ENCODE measurements around the gene PPRC1.
A peak's percentile ranks its signal among the peaks of the same experiment; 100 is the strongest.

PPRC1 gene

GRCh38 chr10:102146971-102147428 is 14.2 kb downstream of the PPRC1 start:
- Histone ChIP-seq H3K27ac (ENCODE audit: low read length) (no peak overlapping the region), H2AFZ (ENCODE audit: low read depth, low read length) (no peak overlapping the region), H4K20me1 (ENCODE audit: insufficient read depth, low read length) (peaks cover 3% of the 10 kb centered on the region; the same call in 1 of the 2 replicates), H3K36me3 (replicated peaks; ENCODE audit: low read depth, low read length) (peaks cover 31% of the 10 kb centered on the region), H3K9me3 (ENCODE audit: insufficient read depth, low read length) (no peaks in the 10 kb centered on the region), H3K4me3 (ENCODE audit: low read length) (no peak overlapping the region), H3K4me2 (ENCODE audit: low read length) (no peak overlapping the region), H3K4me1 (ENCODE audit: low read length) (peaks cover 16% of the 10 kb centered on the region), H3K9ac (ENCODE audit: low read length) (no peak overlapping the region), H3K27me3 (ENCODE audit: low read depth, low read length) (no peaks in the 10 kb centered on the region), H3K79me2 (ENCODE audit: low read length) (peaks cover 21% of the 10 kb centered on the region)
- TF ChIP-seq, protein P1, sequence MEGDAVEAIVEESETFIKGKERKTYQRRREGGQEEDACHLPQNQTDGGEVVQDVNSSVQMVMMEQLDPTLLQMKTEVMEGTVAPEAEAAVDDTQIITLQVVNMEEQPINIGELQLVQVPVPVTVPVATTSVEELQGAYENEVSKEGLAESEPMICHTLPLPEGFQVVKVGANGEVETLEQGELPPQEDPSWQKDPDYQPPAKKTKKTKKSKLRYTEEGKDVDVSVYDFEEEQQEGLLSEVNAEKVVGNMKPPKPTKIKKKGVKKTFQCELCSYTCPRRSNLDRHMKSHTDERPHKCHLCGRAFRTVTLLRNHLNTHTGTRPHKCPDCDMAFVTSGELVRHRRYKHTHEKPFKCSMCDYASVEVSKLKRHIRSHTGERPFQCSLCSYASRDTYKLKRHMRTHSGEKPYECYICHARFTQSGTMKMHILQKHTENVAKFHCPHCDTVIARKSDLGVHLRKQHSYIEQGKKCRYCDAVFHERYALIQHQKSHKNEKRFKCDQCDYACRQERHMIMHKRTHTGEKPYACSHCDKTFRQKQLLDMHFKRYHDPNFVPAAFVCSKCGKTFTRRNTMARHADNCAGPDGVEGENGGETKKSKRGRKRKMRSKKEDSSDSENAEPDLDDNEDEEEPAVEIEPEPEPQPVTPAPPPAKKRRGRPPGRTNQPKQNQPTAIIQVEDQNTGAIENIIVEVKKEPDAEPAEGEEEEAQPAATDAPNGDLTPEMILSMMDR (IDR thresholded peaks at IDR 0.05; ENCODE audit: low read depth, low read length) = no peak
- no peak for TF ChIP-seq EZH2phosphoT487 (IDR thresholded peaks at IDR 0.05; ENCODE audit: low read depth)

GRCh38 chr10:102147561-102147960 is 14.7 kb downstream of the PPRC1 start:
- TF ChIP-seq, protein P1 (IDR thresholded peaks at IDR 0.05; ENCODE audit: low read depth, low read length) = no peak
- no peak for TF ChIP-seq EZH2phosphoT487 (IDR thresholded peaks at IDR 0.05; ENCODE audit: low read depth)
- Histone ChIP-seq H3K9me3 (ENCODE audit: insufficient read depth, low read length) (no peaks in the 10 kb centered on the region), H3K79me2 (ENCODE audit: low read length) (peaks cover 25% of the 10 kb centered on the region), H3K27ac (ENCODE audit: low read length) (no peak overlapping the region), H3K4me2 (ENCODE audit: low read length) (no peak overlapping the region), H3K36me3 (replicated peaks; ENCODE audit: low read depth, low read length) (peaks cover 31% of the 10 kb centered on the region), H3K4me3 (ENCODE audit: low read length) (no peak overlapping the region), H3K27me3 (ENCODE audit: low read depth, low read length) (no peaks in the 10 kb centered on the region), H4K20me1 (ENCODE audit: insufficient read depth, low read length) (peaks cover 3% of the 10 kb centered on the region; the same call in 1 of the 2 replicates), H3K4me1 (ENCODE audit: low read length) (peaks cover 16% of the 10 kb centered on the region), H2AFZ (ENCODE audit: low read depth, low read length) (no peak overlapping the region), H3K9ac (ENCODE audit: low read length) (no peak overlapping the region)

DNA sequence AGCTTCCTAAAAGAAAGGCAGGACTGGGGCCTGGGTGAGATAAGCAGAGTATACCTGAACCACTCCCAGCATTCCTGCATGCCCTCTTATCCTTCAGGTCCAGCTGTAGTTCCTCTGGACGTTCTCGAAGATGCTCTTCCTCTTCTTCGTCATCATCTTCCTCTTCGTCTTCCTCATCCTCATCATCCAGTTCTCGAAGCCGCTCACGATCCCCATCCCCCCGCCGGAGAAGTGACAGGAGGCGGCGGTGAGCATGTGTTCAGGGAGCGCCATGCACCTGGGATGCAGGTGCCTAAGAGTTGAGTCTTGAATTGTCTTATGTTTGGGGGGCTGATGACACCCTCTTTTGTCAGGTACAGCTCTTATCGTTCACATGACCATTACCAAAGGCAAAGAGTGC is 15.4 kb downstream of the PPRC1 start:
- Histone ChIP-seq H3K4me1 (ENCODE audit: low read length) (peaks cover 16% of the 10 kb centered on the region), H3K9me3 (ENCODE audit: insufficient read depth, low read length) (no peaks in the 10 kb centered on the region), H3K4me2 (ENCODE audit: low read length) (no peak overlapping the region), H3K4me3 (ENCODE audit: low read length) (no peak overlapping the region), H2AFZ (ENCODE audit: low read depth, low read length) (no peak overlapping the region), H3K79me2 (ENCODE audit: low read length) (peaks cover 26% of the 10 kb centered on the region), H3K36me3 (replicated peaks; ENCODE audit: low read depth, low read length) (peaks cover 26% of the 10 kb centered on the region), H3K9ac (ENCODE audit: low read length) (no peak overlapping the region), H4K20me1 (ENCODE audit: insufficient read depth, low read length) (no peaks in the 10 kb centered on the region), H3K27ac (ENCODE audit: low read length) (no peak overlapping the region), H3K27me3 (ENCODE audit: low read depth, low read length) (no peaks in the 10 kb centered on the region)
- TF ChIP-seq, protein P1 (IDR thresholded peaks at IDR 0.05; ENCODE audit: low read depth, low read length) = no peak
- no peak for TF ChIP-seq EZH2phosphoT487 (IDR thresholded peaks at IDR 0.05; ENCODE audit: low read depth)

DNA sequence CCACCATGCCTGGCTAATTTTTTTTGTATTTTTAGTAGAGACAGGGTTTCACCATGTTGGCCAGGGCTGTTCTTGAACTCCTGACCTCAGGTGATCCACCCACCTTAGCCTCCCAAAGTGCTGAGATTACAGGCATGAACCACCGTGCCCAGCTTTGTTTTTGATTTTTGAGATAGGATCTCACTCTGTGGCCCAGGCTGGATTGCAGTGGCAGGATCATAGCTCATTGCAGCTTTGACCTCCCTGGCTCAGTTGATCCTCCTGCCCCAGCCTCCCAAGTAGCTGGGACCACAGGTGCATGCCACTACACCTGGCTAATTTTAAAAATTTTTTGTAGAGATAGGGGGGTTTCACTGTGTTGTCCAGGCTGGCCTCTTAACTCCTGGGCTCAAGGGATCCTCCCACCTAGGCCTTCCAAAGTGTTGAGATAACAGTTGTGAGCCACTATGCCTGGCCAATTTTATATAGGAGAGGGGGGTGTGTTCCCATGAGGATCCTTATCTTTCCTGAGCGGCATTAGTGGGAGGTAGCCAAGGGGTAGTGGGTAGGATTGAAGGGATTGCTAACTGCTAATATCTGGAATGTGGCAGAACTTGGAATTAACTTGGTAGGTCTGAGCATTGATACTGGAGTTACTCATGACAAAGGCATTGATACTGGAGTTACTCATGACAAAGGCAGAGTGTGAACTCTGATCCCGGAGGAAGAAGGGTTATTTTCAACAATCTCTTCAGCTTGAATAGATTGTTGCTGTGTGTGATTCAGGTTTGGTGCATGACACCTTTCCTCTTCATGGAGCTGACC is 18.3 kb downstream of the PPRC1 start:
- TF ChIP-seq, protein P1 (IDR thresholded peaks at IDR 0.05; ENCODE audit: low read depth, low read length) = no peak
- TF ChIP-seq EZH2phosphoT487 (IDR thresholded peaks at IDR 0.05; ENCODE audit: low read depth) = no peak
- no peaks in the 10 kb centered on the region for H3K9me3 ChIP-seq (ENCODE audit: insufficient read depth, low read length)
- H3K36me3 ChIP-seq (replicated peaks; ENCODE audit: low read depth, low read length) = peaks cover 22% of the 10 kb centered on the region
- peak overlapping the region; percentile 90 for H3K27ac ChIP-seq (ENCODE audit: low read length)
- no peaks in the 10 kb centered on the region for H4K20me1 ChIP-seq (ENCODE audit: insufficient read depth, low read length)
- peaks cover 47% of the 10 kb centered on the region for H3K79me2 ChIP-seq (ENCODE audit: low read length)
- H2AFZ ChIP-seq (ENCODE audit: low read depth, low read length) = no peak overlapping the region
- H3K4me2 ChIP-seq (ENCODE audit: low read length) = peak overlapping the region; percentile 83
- H3K9ac ChIP-seq (ENCODE audit: low read length) = peak overlapping the region; percentile 84
- H3K27me3 ChIP-seq (ENCODE audit: low read depth, low read length) = no peaks in the 10 kb centered on the region
- H3K4me3 ChIP-seq (ENCODE audit: low read length) = peak overlapping the region; percentile 69
- H3K4me1 ChIP-seq (ENCODE audit: low read length) = peaks cover 19% of the 10 kb centered on the region

Data from OCI-LY3 (cell line).